ENCODE data around the gene SARNP.
"Not testable (repeated sequence)": the region's sequence is repeated elsewhere in the genome, so short reads cannot be mapped to it uniquely, and the experiment has no call there.

The SARNP gene

DNA sequence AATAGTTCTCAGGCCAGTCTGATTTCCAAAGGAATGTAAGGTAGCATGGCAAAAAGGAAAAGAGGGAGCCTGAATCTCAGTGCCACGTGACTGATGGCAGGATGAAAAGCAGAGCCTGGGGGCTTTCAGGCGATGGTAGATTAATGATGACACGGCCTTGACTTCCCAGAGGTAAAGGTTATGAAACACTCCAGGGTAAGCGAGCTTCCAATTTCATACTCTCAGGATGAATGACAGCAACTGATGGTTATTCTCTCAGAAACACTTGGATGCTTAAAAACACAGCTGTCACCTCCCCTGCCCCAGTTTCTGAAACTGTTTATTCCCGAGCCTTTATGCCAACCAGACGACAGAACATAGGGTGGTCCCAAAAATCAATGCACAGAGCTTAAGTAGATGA lies 45.8 kb downstream of the SARNP start:
- no peak for TF ChIP-seq CTCF (conservative IDR thresholded peaks at IDR 0.05; ENCODE audit: low read depth, low read length)
- DNase-seq (ENCODE audit: low read depth): no peak
- no peak overlapping the region for H3K4me3 ChIP-seq (ENCODE audit: low read depth, low read length)

- TF ChIP-seq CTCF (conservative IDR thresholded peaks at IDR 0.05; ENCODE audit: low read depth, low read length): no peak
- no peak overlapping the region for H3K4me3 ChIP-seq (ENCODE audit: low read depth, low read length)
- DNase-seq (ENCODE audit: low read depth): no peak
These were observed 50.4 kb downstream of the SARNP start for GRCh38 chr12:55767156-55767555.

- TF ChIP-seq CTCF (conservative IDR thresholded peaks at IDR 0.05; ENCODE audit: low read depth, low read length): no peak
- DNase-seq (ENCODE audit: low read depth): no peak
These were observed 51.7 kb downstream of the SARNP start for GRCh38 chr12:55765736-55766290.

DNA sequence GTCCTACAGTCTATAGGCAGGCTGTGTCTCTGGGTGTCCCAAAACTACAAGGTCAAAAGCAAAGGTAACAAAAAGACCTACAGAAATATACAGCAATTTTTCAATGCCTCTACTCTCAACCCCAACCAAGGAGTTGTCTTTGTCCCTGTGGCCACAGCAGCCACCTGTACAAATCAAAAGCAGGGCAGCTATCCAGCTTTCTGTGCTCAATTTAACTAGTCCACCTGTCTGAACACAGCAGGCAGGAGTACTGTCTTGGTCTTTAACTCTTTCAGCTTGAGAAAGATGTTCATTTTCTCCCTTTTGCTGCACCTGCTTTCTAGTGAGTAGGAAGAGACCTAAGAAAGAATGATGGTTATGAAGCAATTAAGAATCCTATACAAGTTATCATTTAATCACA lies 54.9 kb downstream of the SARNP start:
- no peak overlapping the region for H3K4me3 ChIP-seq (ENCODE audit: low read depth, low read length)
- no peak for DNase-seq (ENCODE audit: low read depth)
- TF ChIP-seq CTCF (conservative IDR thresholded peaks at IDR 0.05; ENCODE audit: low read depth, low read length): no peak

More at GRCh38 chr12:55765736-55766290, 51.7 kb downstream of the SARNP start:
- no peak overlapping the region for H3K4me3 ChIP-seq (ENCODE audit: low read depth, low read length)

DNA sequence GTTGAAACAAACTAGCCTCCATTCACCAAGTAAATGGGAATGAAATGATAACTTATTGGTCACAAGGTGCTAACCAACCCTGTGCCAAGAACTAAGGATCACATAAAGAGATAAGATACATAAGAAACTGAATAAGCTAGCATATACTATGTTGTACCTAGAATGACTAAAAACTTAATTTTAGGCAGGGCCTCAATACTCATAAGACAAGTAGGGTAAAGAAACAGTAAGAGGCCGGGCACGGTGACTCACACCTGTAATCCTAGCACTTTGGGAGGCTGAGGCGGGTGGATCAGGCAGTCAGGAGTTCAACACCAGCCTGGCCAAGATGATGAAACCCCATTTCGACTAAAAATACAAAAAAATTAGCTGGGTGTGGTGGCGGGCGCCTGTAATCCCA lies 56.9 kb downstream of the SARNP start:
- DNase-seq (ENCODE audit: low read depth): no peak
- TF ChIP-seq CTCF (conservative IDR thresholded peaks at IDR 0.05; ENCODE audit: low read depth, low read length): no peak
- H3K4me3 ChIP-seq (ENCODE audit: low read depth, low read length): no peak overlapping the region

DNA sequence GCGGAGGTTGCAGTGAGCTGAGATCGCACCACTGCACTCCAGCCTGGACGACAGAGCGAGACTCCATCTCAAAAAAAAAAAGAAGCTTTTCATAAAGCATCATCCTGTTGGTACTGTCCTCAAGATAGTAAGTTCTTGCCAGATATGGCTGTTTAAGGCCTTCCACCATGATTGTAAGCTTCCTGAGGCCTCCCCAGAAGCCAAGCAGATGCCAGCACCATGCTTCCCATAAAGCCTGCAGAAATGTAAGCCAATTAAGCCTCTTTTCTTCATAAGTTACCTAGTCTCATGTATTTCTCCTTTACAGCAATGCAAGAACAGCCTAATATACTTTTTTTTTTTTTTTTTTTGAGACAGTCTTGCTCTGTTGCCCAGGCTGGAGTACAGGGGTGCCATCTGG lies 58.9 kb downstream of the SARNP start:
- H3K4me3 ChIP-seq (ENCODE audit: low read depth, low read length): not testable (repeated sequence)

DNA sequence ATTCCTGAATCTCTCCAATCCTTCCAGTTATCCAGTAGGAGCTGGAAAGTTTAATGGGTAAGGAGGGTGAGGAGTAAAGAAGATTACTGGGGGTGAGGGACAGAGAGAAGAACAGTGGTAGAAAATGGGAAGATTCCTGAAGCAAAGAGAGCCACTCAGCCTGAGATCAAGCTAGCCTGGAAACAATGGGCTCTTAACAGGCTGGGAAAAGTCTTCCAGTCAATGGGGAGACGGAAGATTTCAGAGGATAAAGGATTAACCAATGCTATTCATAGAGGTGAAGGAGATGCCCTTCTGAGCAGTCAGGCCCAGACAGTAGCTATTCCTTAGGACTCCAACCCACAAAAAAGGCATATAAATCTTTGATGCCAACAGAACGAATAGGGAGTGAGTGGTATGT lies 59.8 kb downstream of the SARNP start:
- no peak for TF ChIP-seq CTCF (conservative IDR thresholded peaks at IDR 0.05; ENCODE audit: low read depth, low read length)
- no peak for DNase-seq (ENCODE audit: low read depth)

More for the DNA sequence above, 58.9 kb downstream of the SARNP start:
- not testable (repeated sequence) for DNase-seq (ENCODE audit: low read depth)

More for the DNA sequence above, 59.8 kb downstream of the SARNP start:
- H3K4me3 ChIP-seq (ENCODE audit: low read depth, low read length): no peak overlapping the region
